B cell (primary cell): ENCODE data around the gene TP53AIP1. TPM values are rescaled to one million over a fixed set of nuclear protein-coding genes. Genes with fewer than 3 reads are reported as not detected.

Experiments
- ATAC-seq: fragments of 200-7000 bp; cut with Tn5 transposase; one replicate; pipeline ENCODE4 v1.10.0; 2021; ENCODE audit warnings: low read depth, mild to moderate bottlenecking, moderate number of reproducible peaks, moderate library complexity
- CTCF ChIA-PET: fragments of 350-600 bp; sonication (Branson Sonifier 250); formaldehyde crosslinking; loops from one replicate; lab custom pipeline; 2021; ENCODE audit warnings: antibody characterized with exemption, inconsistent platforms; lab: Charles Lee
- POLR2A ChIA-PET: fragments of 350-600 bp; sonication (Branson Sonifier 250); formaldehyde crosslinking; loops from one replicate; lab custom pipeline; 2021; ENCODE audit warnings: antibody characterized with exemption; lab: Charles Lee
- DNase-seq: peaks from one replicate; pipeline ENCODE4 v3.0.0; 2013
- H2AFZ ChIP-seq: 2 replicates; pipeline ENCODE4 v1.6.1; 2012; ENCODE audit warnings: mild to moderate bottlenecking, low read depth, low read length; ENCODE audit not compliant: insufficient read depth, poor library complexity, severe bottlenecking
- H3K27ac ChIP-seq, 2 donors: 1 replicate in 1 of 2; 2 replicates in 1 of 2; pipeline ENCODE4 v1.5.1; 2012 to 2013; ENCODE audit warnings: low read length in 2 of 2, mild to moderate bottlenecking in 2 of 2, moderate library complexity in 1 of 2
- H3K27me3 ChIP-seq, 4 experiments: fragments of 200-600 bp in 1 of 4; sonication (generic) in 1 of 4; replicated peaks in 1 of 4; 1 replicate in 2 of 4; 2 replicates in 2 of 4; pipeline versions ENCODE4 v1.6.1 to v1.7.0; 2013 to 2016; ENCODE audit warnings: low read length in 3 of 4, mild to moderate bottlenecking in 2 of 4, mixed read lengths in 1 of 4, moderate library complexity in 1 of 4; ENCODE audit not compliant: insufficient read depth in 4 of 4, control insufficient read depth in 3 of 4; ENCODE audit errors: control extremely low read depth in 1 of 4
- H3K36me3 ChIP-seq, 2 experiments: replicated peaks in 1 of 2; 1 replicate in 1 of 2; 2 replicates in 1 of 2; pipeline versions ENCODE4 v1.6.1 to v1.7.1; 2013; ENCODE audit warnings: low read length in 1 of 2; ENCODE audit not compliant: insufficient read depth in 2 of 2, control insufficient read depth in 1 of 2; ENCODE audit errors: control extremely low read depth in 1 of 2, extremely low read depth in 1 of 2
- H3K4me1 ChIP-seq, 2 donors: fragments of 200-600 bp in 1 of 2; sonication (generic) in 1 of 2; 1 replicate in 1 of 2; 2 replicates in 1 of 2; pipeline versions ENCODE4 v1.5.1 to v1.6.1; 2013 to 2017; ENCODE audit warnings: low read length in 2 of 2; ENCODE audit not compliant: control insufficient read depth in 2 of 2, insufficient read depth in 2 of 2
- H3K4me2 ChIP-seq: replicated peaks from 2 replicates; pipeline ENCODE3; 2012; ENCODE audit warnings: mild to moderate bottlenecking, low read depth, low read length; ENCODE audit not compliant: poor library complexity, severe bottlenecking
- H3K4me3 ChIP-seq, 5 experiments: fragments of 200-600 bp in 1 of 5; sonication (generic) in 1 of 5; 1 replicate in 3 of 5; 2 replicates in 2 of 5; pipeline versions ENCODE4 v1.5.1 to v1.7.0; 2011 to 2016; ENCODE audit warnings: low read length in 4 of 5, mild to moderate bottlenecking in 4 of 5, low read depth in 2 of 5, control low read depth in 1 of 5, moderate library complexity in 1 of 5; ENCODE audit not compliant: insufficient read depth in 1 of 5; ENCODE audit errors: control extremely low read depth in 1 of 5, extremely low read depth in 1 of 5
- H3K79me2 ChIP-seq: fragments of 200-600 bp; sonication (generic); one replicate; pipeline ENCODE4 v1.6.0; 2016; ENCODE audit warnings: low read length; ENCODE audit not compliant: control insufficient read depth, insufficient read depth
- H3K9ac ChIP-seq: fragments of 200-600 bp; sonication (generic); 2 replicates; pipeline ENCODE4 v1.6.1; 2017; ENCODE audit warnings: mild to moderate bottlenecking, low read length, moderate library complexity
- H3K9me3 ChIP-seq, 3 donors: one replicate each; pipeline versions ENCODE4 v1.6.1 to v1.7.1; 2013; ENCODE audit warnings: low read length in 2 of 3; ENCODE audit not compliant: control insufficient read depth in 2 of 3, insufficient read depth in 1 of 3; ENCODE audit errors: control extremely low read depth in 1 of 3
- H4K20me1 ChIP-seq: 2 replicates; pipeline ENCODE4 v1.6.0; 2012; ENCODE audit warnings: mild to moderate bottlenecking, low read length; ENCODE audit not compliant: insufficient read depth, control insufficient read depth, poor library complexity, severe bottlenecking
- H3K27ac Mint-ChIP-seq: one replicate; pipeline ENCODE4 v1.8.0; 2021; ENCODE audit warnings: mixed read lengths
- H3K27me3 Mint-ChIP-seq: one replicate; pipeline ENCODE4 v1.8.0; 2021; ENCODE audit warnings: mixed read lengths
- H3K4me1 Mint-ChIP-seq: one replicate; pipeline ENCODE4 v1.8.0; 2021; ENCODE audit warnings: mixed read lengths
- H3K4me3 Mint-ChIP-seq: one replicate; pipeline ENCODE4 v1.8.0; 2021; ENCODE audit warnings: mixed read lengths
- H3K9me3 Mint-ChIP-seq: one replicate; pipeline ENCODE4 v1.8.0; 2022; ENCODE audit warnings: mixed read lengths; ENCODE audit not compliant: insufficient read depth
- CTCF ChIP-seq: fragments of 200-600 bp; IDR thresholded peaks from one replicate; pipeline ENCODE4 v1.8.0; 2022; ENCODE audit warnings: antibody characterized with exemption, mild to moderate bottlenecking
- EZH2 ChIP-seq: IDR thresholded peaks from 2 replicates; pipeline ENCODE4 v1.6.1; 2012; ENCODE audit warnings: borderline replicate concordance, low read depth, mild to moderate bottlenecking, moderate library complexity, low read length; ENCODE audit not compliant: insufficient read depth, poor library complexity, severe bottlenecking
- WGBS: methylation state at CpG from one replicate; pipeline ENCODE4 v1.1.5; 2013; ENCODE audit warnings: missing lambda C conversion rate; ENCODE audit not compliant: insufficient coverage; 5-methylcytosine and 5-hydroxymethylcytosine counted together
- intact Hi-C: fragments of 100-400 bp; cut with micrococcal nuclease; formaldehyde crosslinking; loops from one replicate; pipeline ENCODE4 v1.10.0; 2022
- polyA plus RNA-seq: library from polyadenylated mRNA; depleted of rRNA; stranded (reverse); fragments of >200 nt; gene quantifications from 2 replicates; pipeline ENCODE4 v1.2.3, GENCODE V29; 2012
- total RNA-seq, 2 donors: library from RNA; stranded (reverse); fragments of 120-200 nt in 1 of 2; gene quantifications; 1 replicate in 1 of 2; 2 replicates in 1 of 2; pipeline versions ENCODE4 v1.2.3 to v1.2.4, GENCODE V29; 2013 to 2022

TP53AIP1 gene
- total and polyA plus RNA-seq, 2 donors (not counting 1 experiment from before 2014, with no cell fraction given) = 0.04 to 0.12 TPM

- Histone ChIP-seq H3K27ac (no peak overlapping the region), H2AFZ (no peak overlapping the region), H3K4me2 (no peak overlapping the region), H3K4me3 (no peak overlapping the region), H3K9me3 (peaks cover 0 to 7% (median 0%) of the 10 kb centered on the region in 3 donors), H3K79me2 (no peaks in the 10 kb centered on the region), H3K4me1 (no peaks in the 10 kb centered on the region), H4K20me1 (no peaks in the 10 kb centered on the region), H3K9ac (no peak overlapping the region), H3K27me3 (peaks cover 0 to 20% (median 0%) of the 10 kb centered on the region in 4 experiments), H3K36me3 (no peaks in the 10 kb centered on the region)
- Mint-ChIP-seq H3K27ac (no peak overlapping the region), H3K4me3 (no peak overlapping the region), H3K27me3 (peaks cover 36% of the 10 kb centered on the region), H3K4me1 (no peaks in the 10 kb centered on the region), H3K9me3 (no peaks in the 10 kb centered on the region)
- 83% methylated on average over 5 of the region's 5 CpGs for WGBS
- ATAC-seq = no peak
- intact Hi-C loops = no loop called here
- DNase-seq = no peak
- TF ChIP-seq EZH2 = no peak
- ChIA-PET POLR2A (no interaction called here), CTCF (interaction anchor here (4.7 kb wide), 1 partner anchor 16 kb away, joined by 24 read pairs; no protein-coding TSS in a partner anchor)
These were observed 2.5 kb downstream of the TP53AIP1 start for GRCh38 chr11:128940156-128940555.

- Histone ChIP-seq H3K27ac (no peak overlapping the region), H3K4me2 (no peak overlapping the region), H3K4me3 (no peak overlapping the region), H2AFZ (no peak overlapping the region), H3K79me2 (no peaks in the 10 kb centered on the region), H3K9me3 (peaks cover 0 to 7% (median 0%) of the 10 kb centered on the region in 3 donors), H3K27me3 (peaks cover 0 to 19% (median 0%) of the 10 kb centered on the region in 4 experiments), H3K36me3 (no peaks in the 10 kb centered on the region), H4K20me1 (no peaks in the 10 kb centered on the region), H3K4me1 (no peaks in the 10 kb centered on the region), H3K9ac (no peak overlapping the region)
- Mint-ChIP-seq H3K9me3 (no peaks in the 10 kb centered on the region), H3K27me3 (peaks cover 31% of the 10 kb centered on the region), H3K4me3 (no peak overlapping the region), H3K27ac (no peak overlapping the region), H3K4me1 (no peaks in the 10 kb centered on the region)
- CTCF ChIA-PET = no interaction called here
- ATAC-seq = no peak
- DNase-seq = no peak
- intact Hi-C loops = no loop called here
- TF ChIP-seq EZH2 (no peak), CTCF (no peak)
- WGBS = 94% methylated on average over 11 of the region's 11 CpGs
- POLR2A ChIA-PET = no interaction called here
These were observed 3.1 kb downstream of the TP53AIP1 start for GRCh38 chr11:128939591-128939990.
